GM23338 (cell line): ENCODE data around the gene PLD5. TPM values are rescaled to one million over a fixed set of nuclear protein-coding genes. Genes with fewer than 3 reads are reported as not detected.

ENCODE experiments used
- ATAC-seq: fragments of 200-7000 bp; cut with Tn5 transposase; 3 replicates; pipeline ENCODE4 v1.9.1; 2020
- DNase-seq: peaks from one replicate; pipeline ENCODE4 v3.0.0-alpha.2; 2015; ENCODE audit warnings: low spot score
- H2AFZ ChIP-seq: fragments of 200-600 bp; sonication (generic); 2 replicates; pipeline ENCODE4 v1.8.0; 2016; ENCODE audit warnings: antibody characterized with exemption, mild to moderate bottlenecking, moderate library complexity
- H3F3A ChIP-seq: fragments of 200-600 bp; sonication (generic); replicated peaks from 2 replicates; pipeline ENCODE4 v1.8.0; 2017; ENCODE audit warnings: antibody characterized with exemption, mixed run types, low read depth
- H3K27ac ChIP-seq: fragments of 200-600 bp; sonication (generic); 2 replicates; pipeline ENCODE4 v1.6.1; 2016; ENCODE audit warnings: low read depth
- H3K27me3 ChIP-seq: fragments of 200-600 bp; sonication (generic); 2 replicates; pipeline ENCODE4 v1.8.0; 2016; ENCODE audit warnings: mild to moderate bottlenecking, mixed run types, moderate library complexity; ENCODE audit not compliant: insufficient read depth
- H3K36me3 ChIP-seq: fragments of 200-600 bp; sonication (generic); 2 replicates; pipeline ENCODE4 v1.8.0; 2016; ENCODE audit warnings: mild to moderate bottlenecking; ENCODE audit not compliant: insufficient read depth
- H3K4me1 ChIP-seq: fragments of 200-600 bp; sonication (generic); 2 replicates; pipeline ENCODE4 v1.8.0; 2016; ENCODE audit warnings: mild to moderate bottlenecking, moderate library complexity; ENCODE audit not compliant: insufficient read depth
- H3K4me2 ChIP-seq: fragments of 200-600 bp; sonication (generic); 2 replicates; pipeline ENCODE4 v1.7.1; 2017; ENCODE audit warnings: mixed run types
- H3K4me3 ChIP-seq: fragments of 200-600 bp; sonication (generic); 2 replicates; pipeline ENCODE4 v1.6.1; 2016; ENCODE audit warnings: mixed run types
- H3K79me2 ChIP-seq: fragments of 200-600 bp; sonication (generic); replicated peaks from 2 replicates; pipeline ENCODE4 v1.8.0; 2017; ENCODE audit warnings: mild to moderate bottlenecking; ENCODE audit not compliant: insufficient read depth
- H3K9me2 ChIP-seq: fragments of 200-600 bp; sonication (generic); 2 replicates; pipeline ENCODE4 v1.8.0; 2017; ENCODE audit not compliant: insufficient read depth
- H4K20me1 ChIP-seq: fragments of 200-600 bp; sonication (generic); replicated peaks from 2 replicates; pipeline ENCODE4 v1.8.0; 2017; ENCODE audit warnings: mild to moderate bottlenecking; ENCODE audit not compliant: insufficient read depth
- H3K27ac Mint-ChIP-seq: 2 replicates; pipeline ENCODE4 v1.8.0; 2020; ENCODE audit warnings: inconsistent platforms, mild to moderate bottlenecking, moderate library complexity, mixed read lengths
- H3K27me3 Mint-ChIP-seq: 3 replicates; pipeline ENCODE4 v1.8.0; 2022; ENCODE audit warnings: low read depth, mild to moderate bottlenecking, moderate library complexity, mixed read lengths, inconsistent platforms; ENCODE audit not compliant: insufficient read depth, poor library complexity
- H3K36me3 Mint-ChIP-seq: 3 replicates; pipeline ENCODE4 v1.8.0; 2021; ENCODE audit warnings: low read depth, mild to moderate bottlenecking, inconsistent platforms, moderate library complexity, mixed read lengths
- H3K4me1 Mint-ChIP-seq: 3 replicates; pipeline ENCODE4 v1.8.0; 2020; ENCODE audit warnings: mild to moderate bottlenecking, inconsistent platforms, mixed read lengths
- H3K4me3 Mint-ChIP-seq: 3 replicates; pipeline ENCODE4 v1.8.0; 2021; ENCODE audit warnings: moderate library complexity, mild to moderate bottlenecking, inconsistent platforms, mixed read lengths
- H3K9me3 Mint-ChIP-seq: 3 replicates; pipeline ENCODE4 v1.8.0; 2020; ENCODE audit warnings: moderate library complexity, mild to moderate bottlenecking, inconsistent platforms, mixed read lengths
- CREB1 ChIP-seq: fragments of 250-450 bp; sonication (Bioruptor Pico); IDR thresholded peaks from 2 replicates; pipeline ENCODE4 v1.5.0; 2020; ENCODE audit warnings: low read depth, mild to moderate bottlenecking, moderate library complexity
- CTCF ChIP-seq, 2 experiments: fragments of 200-600 bp in 1 of 2; sonication (generic) in 1 of 2; conservative IDR thresholded peaks; 2 replicates each; pipeline versions ENCODE4 v1.5.1 to v1.6.1; 2016 to 2017; ENCODE audit warnings: antibody characterized with exemption in 2 of 2, low read depth in 2 of 2, mild to moderate bottlenecking in 2 of 2, moderate library complexity in 1 of 2
- ETS1 ChIP-seq: IDR thresholded peaks from 2 replicates; pipeline ENCODE4 v1.6.1; 2016; ENCODE audit warnings: antibody characterized with exemption
- EZH2 ChIP-seq: fragments of 200-600 bp; sonication (generic); IDR thresholded peaks from one replicate; pipeline ENCODE4 v1.8.0; 2017; ENCODE audit warnings: antibody characterized with exemption, mild to moderate bottlenecking, low read depth; ENCODE audit not compliant: unreplicated experiment
- EZH2phosphoT487 ChIP-seq: fragments of 200-600 bp; sonication (generic); IDR thresholded peaks from one replicate; pipeline ENCODE4 v1.8.1; 2018; ENCODE audit warnings: antibody characterized with exemption; ENCODE audit not compliant: unreplicated experiment
- JUNB ChIP-seq: IDR thresholded peaks from one replicate; pipeline ENCODE4 v1.6.1; 2016; ENCODE audit warnings: antibody characterized with exemption; ENCODE audit not compliant: unreplicated experiment
- NANOG ChIP-seq: IDR thresholded peaks from 2 replicates; pipeline ENCODE4 v1.6.1; 2016; ENCODE audit warnings: antibody characterized with exemption, borderline replicate concordance
- POLR2AphosphoS5 ChIP-seq: IDR thresholded peaks from 2 replicates; pipeline ENCODE4 v1.6.1; 2016; ENCODE audit warnings: antibody characterized with exemption, low read depth
- REST ChIP-seq: IDR thresholded peaks from one replicate; pipeline ENCODE4 v1.6.1; 2018; ENCODE audit warnings: antibody characterized with exemption; ENCODE audit not compliant: unreplicated experiment
- STAT1 ChIP-seq: IDR thresholded peaks from one replicate; pipeline ENCODE4 v1.6.1; 2016; ENCODE audit warnings: antibody characterized with exemption; ENCODE audit not compliant: unreplicated experiment
- ZNF114 ChIP-seq: fragments of 250-450 bp; sonication (Bioruptor Pico); IDR thresholded peaks from 2 replicates; pipeline ENCODE4 v1.5.0; 2020; ENCODE audit warnings: mild to moderate bottlenecking, moderate library complexity
- ZNF331 ChIP-seq: fragments of 250-450 bp; sonication (Bioruptor Pico); IDR thresholded peaks from 2 replicates; pipeline ENCODE4 v1.5.0; 2020; ENCODE audit warnings: low read depth, mild to moderate bottlenecking, moderate library complexity
- polyA plus RNA-seq: library from polyadenylated mRNA; unstranded; fragments of >200 nt; fragmentation: Nextera tagmentation; extraction: Ambion mirVana; gene quantifications from 2 replicates; pipeline ENCODE4 v1.2.1, GENCODE V29; 2016
- total RNA-seq: library from RNA; depleted of rRNA; stranded (reverse); fragments of >200 nt; shearing (Covaris generic); gene quantifications from 2 replicates; pipeline ENCODE4 v1.2.3, GENCODE V29; 2014

The PLD5 gene
- total and polyA plus RNA-seq, 2 experiments from 2014 or later = 5.5 to 5.8 TPM

GRCh38 chr1:242139986-242140385 lies 384.5 kb downstream of the PLD5 start (continued):
- TF ChIP-seq CREB1 (no peak), EZH2 (no peak), JUNB (no peak), EZH2phosphoT487 (no peak), ZNF331 (CRISPR knock-in tag) (no peak), ETS1 (no peak), ZNF114 (CRISPR knock-in tag) (no peak)

GRCh38 chr1:242139442-242139841 lies 385.1 kb downstream of the PLD5 start:
- peaks cover 23% of the 10 kb centered on the region for H3K36me3 Mint-ChIP-seq
- H3K27ac ChIP-seq = no peak overlapping the region
- no peak overlapping the region for H2AFZ ChIP-seq
- H3K4me1 ChIP-seq = no peaks in the 10 kb centered on the region
- no peaks in the 10 kb centered on the region for H3K27me3 Mint-ChIP-seq
- no peak overlapping the region for H3K4me2 ChIP-seq
- ATAC-seq (no peak), DNase-seq (no peak)
- no peaks in the 10 kb centered on the region for H4K20me1 ChIP-seq
- peaks cover 18% of the 10 kb centered on the region for H3K9me3 Mint-ChIP-seq
- H3K9me2 ChIP-seq = 0 out of 2 replicates have a peak, but pooled peaks cover 5% of the 10 kb centered on the region
- no peaks in the 10 kb centered on the region; the same call in 2 of the 3 replicates for H3K4me1 Mint-ChIP-seq
- no peaks in the 10 kb centered on the region; the same call in 1 of the 2 replicates for H3K36me3 ChIP-seq
- H3K79me2 ChIP-seq = no peaks in the 10 kb centered on the region
- no peaks in the 10 kb centered on the region for H3K27me3 ChIP-seq
- no peaks in the 10 kb centered on the region for H3F3A ChIP-seq
- no peak for TF ChIP-seq STAT1
- no peak for TF ChIP-seq POLR2AphosphoS5
- TF ChIP-seq REST = no peak
- TF ChIP-seq CREB1 = no peak
- TF ChIP-seq ZNF114 (CRISPR knock-in tag) = no peak
- TF ChIP-seq EZH2phosphoT487 = no peak
- no peak overlapping the region for H3K4me3 Mint-ChIP-seq
- no peak overlapping the region for H3K27ac Mint-ChIP-seq
- H3K4me3 ChIP-seq = no peak overlapping the region

- no peaks in the 10 kb centered on the region for H4K20me1 ChIP-seq
- peaks cover 28% of the 10 kb centered on the region for H3K36me3 Mint-ChIP-seq
- no peaks in the 10 kb centered on the region; the same call in 1 of the 2 replicates for H3K36me3 ChIP-seq
- no peaks in the 10 kb centered on the region for H3K4me1 ChIP-seq
- H3K9me2 ChIP-seq = no peaks in the 10 kb centered on the region
- H3K4me1 Mint-ChIP-seq = peaks cover 3% of the 10 kb centered on the region; the same call in 2 of the 3 replicates
- no peaks in the 10 kb centered on the region for H3K79me2 ChIP-seq
- ATAC-seq = no peak
- no peak overlapping the region for H3K4me2 ChIP-seq
- H3K4me3 Mint-ChIP-seq = no peak overlapping the region
- H2AFZ ChIP-seq = no peak overlapping the region
- H3K27me3 Mint-ChIP-seq = no peaks in the 10 kb centered on the region
- H3K27me3 ChIP-seq = no peaks in the 10 kb centered on the region
- DNase-seq = no peak
- no peak overlapping the region for H3K27ac ChIP-seq
- no peaks in the 10 kb centered on the region for H3F3A ChIP-seq
- H3K27ac Mint-ChIP-seq = no peak overlapping the region
- peaks cover 30% of the 10 kb centered on the region for H3K9me3 Mint-ChIP-seq
- H3K4me3 ChIP-seq = no peak overlapping the region
- no peak for TF ChIP-seq JUNB
- no peak for TF ChIP-seq STAT1
- TF ChIP-seq REST = no peak
- TF ChIP-seq POLR2AphosphoS5 = no peak
- no peak for TF ChIP-seq NANOG
- TF ChIP-seq CTCF (conservative IDR thresholded peaks at IDR 0.05; ENCODE audit: low read depth in 2 of 2) = no peak
- no peak for TF ChIP-seq ZNF114 (CRISPR knock-in tag)
- TF ChIP-seq CREB1 = no peak
- TF ChIP-seq ZNF331 (CRISPR knock-in tag) = no peak
Observed at GRCh38 chr1:242133796-242134195, 390.7 kb downstream of the PLD5 start.
